Activated CD8-positive, alpha-beta memory T cell treated with anti-CD3 and anti-CD28 coated beads, Interleukin-2, amount 50 U/mL, for 24 hours (primary cell): ENCODE measurements around the gene SLC47A1.
"Not testable (repeated sequence)": the region's sequence is repeated elsewhere in the genome, so short reads cannot be mapped to it uniquely, and the experiment has no call there.

Experiments
- DNase-seq: peaks from one replicate; pipeline ENCODE4 v3.0.0-alpha.2; 2020; ENCODE audit errors: extremely low read depth

SLC47A1 gene

GRCh38 chr17:19519388-19520291 lies 14.0 kb upstream of the SLC47A1 start:
- not testable (repeated sequence) for DNase-seq

- DNase-seq, result no peak
Measured at GRCh38 chr17:19520641-19521040, 13.0 kb upstream of the SLC47A1 start.

DNA sequence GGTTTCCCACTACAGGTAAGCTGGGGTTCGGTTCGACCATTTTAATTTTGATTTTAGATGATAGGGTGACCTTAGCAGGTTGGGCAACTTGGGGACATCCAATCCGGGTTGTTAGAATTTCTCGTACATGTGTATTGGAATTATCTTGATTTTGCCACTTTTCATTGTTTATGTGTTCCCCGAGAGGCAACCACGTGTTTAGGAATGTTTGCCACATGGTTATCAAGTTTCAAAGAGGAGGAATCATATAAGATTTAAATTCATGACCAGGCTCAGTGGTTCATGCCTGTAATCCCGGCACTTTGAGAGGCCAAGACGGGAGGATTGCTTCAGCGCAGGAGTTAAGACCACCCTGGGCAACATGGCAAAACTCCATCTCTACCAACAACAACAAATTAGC lies 10.0 kb upstream of the SLC47A1 start:
- DNase-seq, result no peak

GRCh38 chr17:19526950-19527349 lies 6.7 kb upstream of the SLC47A1 start:
- not testable (repeated sequence) for DNase-seq

DNA sequence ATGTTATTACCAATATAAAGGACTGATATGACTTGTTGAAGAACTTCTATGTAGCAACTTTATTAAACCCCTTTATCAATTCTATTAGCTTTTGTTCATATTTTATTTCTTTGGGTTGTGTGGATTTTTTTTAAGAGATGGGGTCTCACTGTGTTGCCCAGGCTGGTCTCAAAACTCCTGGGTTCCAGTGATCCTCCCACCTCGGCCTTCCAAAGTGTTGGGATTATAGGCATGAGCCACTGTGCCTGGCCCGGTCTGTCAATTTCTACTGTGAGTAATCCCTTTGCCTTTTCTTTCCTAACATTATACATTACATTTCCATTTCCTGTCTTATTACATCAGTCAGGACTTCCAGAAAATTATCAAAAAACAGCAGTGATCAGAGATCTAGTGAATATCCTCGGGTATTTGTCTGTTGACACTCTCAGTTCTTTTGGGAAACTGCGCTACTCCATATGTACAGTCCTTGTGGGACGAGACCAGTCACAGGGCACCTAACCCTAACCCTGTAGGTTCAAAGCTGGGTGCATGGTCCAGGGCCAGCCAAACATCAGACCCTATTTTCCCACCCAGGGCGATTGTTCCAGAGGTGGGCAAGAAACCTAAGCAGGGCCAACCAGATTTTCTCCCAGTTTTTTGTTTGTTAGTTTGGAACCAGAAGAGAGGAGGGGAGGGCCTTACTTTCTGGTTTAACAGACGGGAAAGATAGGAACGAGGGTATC lies 1.7 kb upstream of the SLC47A1 start:
- DNase-seq, result no peak

DNA sequence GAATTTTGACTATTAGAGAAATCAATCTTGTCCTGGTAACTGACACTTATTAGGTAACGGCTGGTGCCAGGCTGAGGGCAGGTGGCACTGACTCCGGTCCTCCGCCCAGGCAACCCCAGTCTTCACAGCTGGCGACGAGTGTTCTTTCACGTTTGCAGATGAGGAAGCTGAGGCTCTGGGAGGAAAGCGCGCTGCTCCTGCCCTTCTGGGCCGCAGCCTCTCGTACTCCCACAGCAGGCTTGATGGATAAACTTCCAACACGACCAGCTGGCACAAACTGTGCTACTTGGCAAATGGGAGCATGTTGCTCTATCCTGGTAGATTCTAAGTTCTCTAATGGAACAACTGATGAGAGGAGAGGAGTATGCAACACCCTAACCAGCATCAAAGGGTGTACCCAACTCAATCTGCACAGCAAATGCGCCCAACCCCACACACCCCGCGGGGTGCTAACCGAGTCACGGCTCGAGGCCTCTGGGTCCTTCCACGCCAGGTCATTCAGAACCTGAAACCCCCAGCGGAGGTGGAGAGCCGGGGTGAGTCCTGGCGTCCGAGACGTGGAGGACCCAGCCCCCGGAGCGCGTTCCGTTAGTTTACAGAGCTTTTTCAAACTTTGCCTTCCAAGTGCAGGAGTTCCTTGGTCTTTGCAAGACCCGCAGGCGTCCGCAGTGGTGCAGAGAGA lies 477 bp upstream of the SLC47A1 start:
- DNase-seq, result no peak

DNA sequence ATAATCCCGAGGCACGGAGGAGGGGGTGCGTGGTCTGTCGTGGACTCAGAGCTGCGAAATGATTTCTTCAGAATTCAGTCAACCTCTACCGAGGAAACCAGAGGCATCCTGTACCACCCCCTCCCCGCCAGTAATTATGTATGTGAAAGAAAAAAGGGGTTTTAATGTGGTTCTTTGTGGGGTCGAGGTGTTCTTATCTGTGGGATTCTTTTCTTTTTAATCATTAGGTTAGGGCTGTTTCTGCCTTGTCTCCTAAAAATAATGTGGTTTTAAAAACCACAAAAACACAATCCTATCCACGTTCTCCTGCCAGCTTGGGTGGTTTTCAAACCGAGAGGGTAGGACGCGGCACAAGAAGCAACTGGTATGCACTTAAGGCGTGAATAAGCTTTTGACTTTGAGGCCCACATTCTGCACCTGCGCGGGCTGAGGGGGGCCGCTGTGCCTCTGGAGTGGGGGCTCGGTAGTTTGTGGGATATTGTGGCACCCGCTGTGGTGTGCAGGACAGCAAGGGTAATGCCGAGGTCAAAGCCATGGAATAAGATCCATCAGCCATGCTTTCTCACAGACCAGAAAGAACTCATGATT lies 1.0 kb downstream of the SLC47A1 start:
- no peak for DNase-seq

DNA sequence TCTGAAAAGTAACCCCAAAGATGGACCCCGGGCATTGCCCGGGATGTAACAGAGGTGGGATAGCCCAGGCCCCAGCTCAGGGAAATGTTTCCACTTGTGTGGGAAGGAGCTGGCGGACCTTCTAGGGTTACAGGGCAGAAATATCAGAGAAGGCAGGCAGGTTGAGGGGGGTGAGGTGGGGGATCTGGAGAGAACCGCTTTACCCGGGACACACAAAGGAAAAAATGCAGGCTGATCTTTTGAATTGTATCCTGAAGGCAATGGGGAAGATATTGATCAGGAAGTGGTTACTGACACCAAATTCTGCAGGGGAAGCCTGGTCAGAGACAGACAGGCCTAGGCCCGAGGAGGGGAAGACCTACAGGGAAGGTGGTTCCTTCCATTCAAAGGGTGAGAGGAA lies 3.5 kb downstream of the SLC47A1 start:
- DNase-seq, result no peak

DNA sequence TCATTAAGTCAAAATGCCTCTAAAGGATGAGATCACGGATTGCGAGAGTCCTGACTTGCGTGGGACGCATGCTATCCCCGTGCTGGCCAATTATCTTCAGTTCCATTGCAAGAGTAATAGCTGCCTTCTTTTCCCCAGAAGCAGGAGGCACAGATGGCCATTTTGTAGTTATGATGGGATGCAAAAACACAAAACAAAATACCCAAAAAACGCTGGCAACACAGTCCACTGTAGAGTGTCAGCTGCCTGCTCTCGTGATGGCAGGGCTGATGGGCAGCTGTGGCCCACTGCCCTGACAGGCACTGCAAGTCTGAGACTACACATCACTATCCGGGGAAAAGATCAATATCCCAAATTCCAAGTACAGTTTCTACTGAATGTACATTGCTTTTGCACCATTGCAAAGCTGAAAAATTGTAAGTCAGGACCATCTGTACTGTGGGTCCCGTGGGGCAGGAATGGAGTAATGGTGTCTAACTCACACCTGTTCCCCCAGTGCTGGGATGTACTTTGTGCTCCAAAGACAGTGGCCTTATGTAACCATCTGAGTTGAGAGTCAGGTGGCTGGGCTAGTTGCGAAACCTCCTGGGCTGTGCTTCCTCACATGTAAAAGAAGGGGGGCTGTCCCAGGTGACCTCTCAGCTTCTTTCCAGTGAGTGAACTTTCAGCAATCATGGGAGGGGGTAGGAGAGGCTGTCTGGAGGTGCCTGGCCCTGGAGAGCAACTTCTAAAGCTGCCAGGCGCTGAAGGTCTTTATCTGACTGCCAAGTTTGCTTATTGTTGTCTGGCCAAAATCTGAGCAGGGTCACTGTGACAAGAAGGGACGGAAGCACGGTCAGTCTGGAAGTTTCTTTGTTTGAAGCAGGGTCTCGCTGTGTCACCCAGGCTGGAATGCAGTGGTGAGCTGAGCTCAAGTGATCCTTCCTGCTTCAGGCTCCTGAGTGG lies 4.7 kb downstream of the SLC47A1 start:
- no peak for DNase-seq

- no peak for DNase-seq
Measured at GRCh38 chr17:19539040-19539399, 5.4 kb downstream of the SLC47A1 start.

DNA sequence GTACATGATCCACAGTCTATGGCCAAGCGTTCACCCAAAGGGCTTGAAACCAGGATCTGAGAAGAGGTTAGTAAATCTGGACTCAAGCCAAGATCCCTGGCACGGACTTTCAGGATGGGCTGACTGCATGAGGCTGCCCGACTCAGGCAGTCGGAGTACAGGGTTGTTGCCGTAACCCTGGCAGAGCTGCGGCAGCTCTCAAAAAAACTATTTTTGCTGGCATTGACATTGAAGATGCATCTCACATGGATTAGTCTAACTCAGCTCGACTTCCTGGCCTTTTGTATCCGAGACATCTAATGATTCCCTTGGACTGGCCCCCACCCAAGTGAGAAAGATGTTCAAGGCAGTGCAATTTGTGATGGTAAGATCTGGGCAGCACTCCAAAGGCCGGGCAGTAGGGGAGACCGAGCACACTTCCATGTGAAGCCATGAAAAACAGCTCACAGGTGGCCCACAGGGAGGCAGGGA lies 6.2 kb downstream of the SLC47A1 start:
- DNase-seq, result no peak

GRCh38 chr17:19540706-19541370 lies 7.2 kb downstream of the SLC47A1 start:
- DNase-seq, result no peak

DNA sequence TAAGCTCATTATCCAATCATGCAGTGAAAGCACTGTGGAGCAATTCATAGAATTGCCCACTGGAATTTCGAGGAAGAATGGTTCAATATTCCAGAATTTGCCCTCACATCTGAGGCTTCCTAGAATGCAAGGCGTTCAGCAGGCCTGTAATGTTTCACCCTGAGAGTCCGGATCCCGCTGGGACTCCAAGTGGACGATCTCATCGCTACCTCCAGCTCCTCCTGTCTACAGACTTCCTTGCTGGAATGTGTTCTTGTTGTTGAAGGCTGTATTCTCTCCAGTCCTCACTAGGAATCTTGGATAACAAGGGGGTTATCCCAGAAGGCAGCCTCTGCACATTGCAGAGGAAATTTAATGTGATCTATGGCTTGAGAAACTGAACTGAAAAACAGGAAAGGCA lies 7.8 kb downstream of the SLC47A1 start:
- no peak for DNase-seq

DNA sequence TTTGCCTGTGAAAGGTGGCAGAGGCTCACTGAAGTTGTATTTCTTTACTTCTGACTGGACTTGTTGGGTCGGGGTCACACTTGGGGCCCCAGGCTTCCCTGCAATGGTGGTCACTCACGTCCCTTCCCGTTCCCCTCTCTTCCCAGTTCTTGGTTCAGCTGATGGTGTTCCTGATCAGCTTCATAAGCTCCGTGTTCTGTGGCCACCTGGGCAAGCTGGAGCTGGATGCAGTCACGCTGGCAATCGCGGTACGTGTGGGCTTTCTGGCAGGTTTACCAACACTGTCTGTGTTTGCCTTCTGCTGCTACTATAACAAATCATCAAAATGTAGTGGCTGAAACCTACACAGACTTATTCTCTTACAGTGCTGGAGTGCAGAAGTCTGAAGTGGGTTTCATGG lies 8.6 kb downstream of the SLC47A1 start:
- DNase-seq, result no peak

- DNase-seq, result no peak
Measured at GRCh38 chr17:19544366-19544765, 10.7 kb downstream of the SLC47A1 start.

DNA sequence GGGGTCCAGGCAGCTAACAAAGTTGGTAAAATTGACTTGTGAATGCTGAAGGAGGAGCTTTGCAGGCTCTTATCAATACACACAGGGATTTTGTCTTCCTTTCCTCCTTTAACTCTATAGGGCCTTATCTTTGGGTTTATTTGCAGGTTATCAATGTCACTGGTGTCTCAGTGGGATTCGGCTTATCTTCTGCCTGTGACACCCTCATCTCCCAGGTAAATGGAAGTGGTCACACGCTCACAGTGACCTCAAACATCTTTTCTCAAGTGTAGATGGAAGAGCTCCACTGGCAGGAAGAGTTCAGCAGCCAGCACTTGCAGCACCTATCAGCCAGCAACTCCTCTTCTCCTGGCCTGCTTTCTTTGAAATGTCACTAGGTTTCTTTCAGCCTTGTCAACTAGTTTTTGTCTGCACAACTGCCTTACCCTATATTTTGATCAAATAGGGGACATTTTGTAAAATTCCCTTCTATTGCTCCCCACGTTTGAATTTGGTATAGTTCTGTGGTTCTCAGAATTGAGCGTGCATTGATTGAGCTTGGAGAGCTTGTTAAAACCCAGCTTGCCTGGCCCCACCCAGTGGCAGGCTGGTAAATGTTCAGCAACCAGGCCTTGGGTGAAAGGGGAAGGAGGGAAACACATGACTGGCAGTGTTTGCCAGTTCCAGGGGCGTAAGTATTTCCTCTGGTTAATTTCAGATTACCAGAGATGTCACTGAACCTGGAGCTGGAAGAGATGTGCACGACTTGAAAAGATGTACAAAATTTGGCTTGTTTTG lies 12.8 kb downstream of the SLC47A1 start:
- DNase-seq, result no peak

GRCh38 chr17:19549746-19550623 lies 16.3 kb downstream of the SLC47A1 start:
- DNase-seq, result no peak

GRCh38 chr17:19551165-19551564 lies 17.5 kb downstream of the SLC47A1 start:
- no peak for DNase-seq
